Ectodermal cell (in vitro differentiated cells): ENCODE data around the gene EIF4E3.

Experiments
- H3K27ac ChIP-seq: 2 replicates; pipeline ENCODE4 v1.7.0; 2013; ENCODE audit warnings: mild to moderate bottlenecking, low read depth, low read length; ENCODE audit not compliant: insufficient read depth, poor library complexity, severe bottlenecking
- H3K27me3 ChIP-seq: 2 replicates; pipeline ENCODE4 v1.7.0; 2013; ENCODE audit warnings: mild to moderate bottlenecking, low read length; ENCODE audit not compliant: insufficient read depth, control insufficient read depth, poor library complexity, severe bottlenecking
- H3K36me3 ChIP-seq: one replicate; pipeline ENCODE4 v1.7.0; 2013; ENCODE audit warnings: low read length; ENCODE audit not compliant: control insufficient read depth, insufficient read depth
- H3K4me1 ChIP-seq: one replicate; pipeline ENCODE4 v1.7.0; 2013; ENCODE audit warnings: low read length; ENCODE audit not compliant: control insufficient read depth, insufficient read depth
- H3K4me3 ChIP-seq: 2 replicates; pipeline ENCODE4 v1.7.0; 2013; ENCODE audit warnings: low read depth, low read length, control low read depth; ENCODE audit not compliant: insufficient read depth
- H3K9me3 ChIP-seq: 2 replicates; pipeline ENCODE4 v1.7.0; 2013; ENCODE audit warnings: mild to moderate bottlenecking, low read length, moderate library complexity; ENCODE audit not compliant: control insufficient read depth
- WGBS, 2 experiments: methylation state at CpG; one replicate each; pipeline ENCODE4 v1.1.7; 2013; ENCODE audit warnings: missing lambda C conversion rate in 2 of 2; 5-methylcytosine and 5-hydroxymethylcytosine counted together

Gene EIF4E3

GRCh38 chr3:71692139-71692538, 33.1 kb downstream of the EIF4E3 start:
- Histone ChIP-seq H3K4me3 (no peak overlapping the region), H3K9me3 (no peaks in the 10 kb centered on the region), H3K27ac (no peak overlapping the region), H3K27me3 (no peaks in the 10 kb centered on the region), H3K4me1 (peaks cover 7% of the 10 kb centered on the region), H3K36me3 (no peaks in the 10 kb centered on the region)
- WGBS, 2 experiments, result 100% methylated on average over 1 of the region's 1 CpG

- Histone ChIP-seq H3K27ac (no peak overlapping the region), H3K36me3 (no peaks in the 10 kb centered on the region), H3K4me1 (peaks cover 7% of the 10 kb centered on the region), H3K4me3 (no peak overlapping the region), H3K27me3 (no peaks in the 10 kb centered on the region), H3K9me3 (no peaks in the 10 kb centered on the region)
- 24 to 29% methylated on average over 4 of the region's 4 CpGs for WGBS, 2 experiments
These were observed 34.8 kb downstream of the EIF4E3 start for GRCh38 chr3:71690341-71690841.

DNA sequence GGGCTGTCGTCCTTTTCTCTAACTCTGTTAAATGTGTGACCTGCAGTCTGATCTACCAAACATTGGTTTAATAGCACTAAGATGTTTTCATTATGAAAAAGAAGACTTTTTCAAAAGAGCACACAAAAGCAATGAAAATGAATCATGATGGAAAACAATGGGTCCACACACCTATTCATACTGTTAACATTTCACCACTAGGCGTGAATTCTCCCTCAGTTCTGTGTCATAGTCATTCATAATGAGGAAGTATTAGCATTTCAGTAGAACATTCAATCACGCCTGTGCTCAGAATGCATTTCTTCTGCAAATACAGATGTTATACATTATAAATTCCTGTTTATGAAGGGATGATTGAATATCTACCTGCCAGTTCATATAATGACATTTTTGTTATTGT, 35.9 kb downstream of the EIF4E3 start:
- no peak overlapping the region for H3K4me3 ChIP-seq
- no peaks in the 10 kb centered on the region for H3K9me3 ChIP-seq
- H3K36me3 ChIP-seq, result no peaks in the 10 kb centered on the region
- H3K27ac ChIP-seq, result no peak overlapping the region
- H3K4me1 ChIP-seq, result peaks cover 12% of the 10 kb centered on the region
- H3K27me3 ChIP-seq, result no peaks in the 10 kb centered on the region
- whole genome bisulfite sequencing, 2 experiments, result 65 to 71% methylated on average over 3 of the region's 3 CpGs

- Histone ChIP-seq H3K9me3 (no peaks in the 10 kb centered on the region), H3K36me3 (no peaks in the 10 kb centered on the region), H3K27ac (no peak overlapping the region), H3K27me3 (no peaks in the 10 kb centered on the region), H3K4me3 (no peak overlapping the region), H3K4me1 (peaks cover 12% of the 10 kb centered on the region)
- WGBS, 2 experiments, result 97 to 100% methylated on average over 1 of the region's 1 CpG
These were observed 37.1 kb downstream of the EIF4E3 start for GRCh38 chr3:71688121-71688520.

GRCh38 chr3:71685686-71686085, 39.5 kb downstream of the EIF4E3 start:
- no peaks in the 10 kb centered on the region for H3K9me3 ChIP-seq
- H3K4me1 ChIP-seq, result peaks cover 10% of the 10 kb centered on the region
- H3K36me3 ChIP-seq, result no peaks in the 10 kb centered on the region
- H3K4me3 ChIP-seq, result no peak overlapping the region
- WGBS, 2 experiments, result 93% methylated on average over 7 of the region's 7 CpGs
- H3K27ac ChIP-seq, result no peak overlapping the region
- H3K27me3 ChIP-seq, result no peaks in the 10 kb centered on the region

- 73 to 78% methylated on average over 5 to 6 of the region's 6 CpGs for WGBS, 2 experiments
- Histone ChIP-seq H3K36me3 (no peaks in the 10 kb centered on the region), H3K27ac (no peak overlapping the region), H3K4me1 (peaks cover 4% of the 10 kb centered on the region), H3K4me3 (no peak overlapping the region), H3K27me3 (no peaks in the 10 kb centered on the region), H3K9me3 (no peaks in the 10 kb centered on the region)
These were observed 40.3 kb downstream of the EIF4E3 start for GRCh38 chr3:71684757-71685386.

- Histone ChIP-seq H3K36me3 (no peaks in the 10 kb centered on the region), H3K27ac (no peak overlapping the region), H3K4me3 (no peak overlapping the region), H3K4me1 (peaks cover 4% of the 10 kb centered on the region), H3K9me3 (no peaks in the 10 kb centered on the region), H3K27me3 (no peaks in the 10 kb centered on the region)
- WGBS, 2 experiments, result 77 to 81% methylated on average over 6 to 7 of the region's 7 CpGs
These were observed 41.0 kb downstream of the EIF4E3 start for GRCh38 chr3:71684046-71684756.

GRCh38 chr3:71681224-71681668, 44.0 kb downstream of the EIF4E3 start:
- Histone ChIP-seq H3K4me3 (no peak overlapping the region), H3K4me1 (peaks cover 6% of the 10 kb centered on the region), H3K27me3 (no peaks in the 10 kb centered on the region), H3K27ac (no peak overlapping the region), H3K36me3 (no peaks in the 10 kb centered on the region), H3K9me3 (no peaks in the 10 kb centered on the region)
- WGBS, 2 experiments, result 38% methylated on average over 7 of the region's 7 CpGs

- no peaks in the 10 kb centered on the region for H3K27me3 ChIP-seq
- H3K4me1 ChIP-seq, result peaks cover 8% of the 10 kb centered on the region
- H3K4me3 ChIP-seq, result no peak overlapping the region
- H3K9me3 ChIP-seq, result no peaks in the 10 kb centered on the region
- no peaks in the 10 kb centered on the region for H3K36me3 ChIP-seq
- H3K27ac ChIP-seq, result no peak overlapping the region
- 89 to 95% methylated on average over 1 of the region's 1 CpG for WGBS, 2 experiments
These were observed 44.6 kb downstream of the EIF4E3 start for GRCh38 chr3:71680603-71681002.

- peaks cover 16% of the 10 kb centered on the region for H3K4me1 ChIP-seq
- H3K4me3 ChIP-seq, result no peak overlapping the region
- no peak overlapping the region for H3K27ac ChIP-seq
- H3K9me3 ChIP-seq, result no peaks in the 10 kb centered on the region
- H3K36me3 ChIP-seq, result no peaks in the 10 kb centered on the region
- WGBS, 2 experiments, result 89 to 95% methylated on average over 1 to 2 of the region's 2 CpGs
- H3K27me3 ChIP-seq, result no peaks in the 10 kb centered on the region
These were observed 48.3 kb downstream of the EIF4E3 start for GRCh38 chr3:71676931-71677330.
